ENCODE data around the gene CCSER1. TPM values are rescaled to one million over a fixed set of nuclear protein-coding genes. Genes with fewer than 3 reads are reported as not detected.

Gene CCSER1
- polyA plus RNA-seq, 1 experiment, result not detected

DNA sequence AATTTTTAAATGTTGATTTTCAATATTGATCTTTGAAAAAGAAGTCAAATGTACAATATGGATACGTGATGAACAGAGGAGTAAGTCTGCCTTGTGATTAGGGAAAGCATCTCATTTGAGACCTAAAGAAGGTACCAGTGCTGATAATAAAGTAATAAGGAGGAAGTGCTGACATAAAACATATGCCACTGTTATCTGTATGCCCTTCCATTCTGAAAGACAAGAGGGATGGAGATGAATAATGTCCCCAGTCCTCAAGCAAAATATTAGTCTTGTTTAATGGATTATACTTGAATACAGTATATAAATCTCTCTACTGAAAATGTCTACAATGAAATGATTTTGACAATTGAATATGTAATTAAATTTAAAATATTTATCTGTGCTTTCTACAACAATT is 58.2 kb downstream of the CCSER1 start:
- Histone ChIP-seq H3K27me3 (ENCODE audit: control insufficient read depth, insufficient read depth, low read length) (no peaks in the 10 kb centered on the region), H3K36me3 (ENCODE audit: control insufficient read depth, insufficient read depth, low read length) (no peaks in the 10 kb centered on the region), H3K4me3 (ENCODE audit: low read depth, low read length) (no peak overlapping the region)
- DNase-seq (ENCODE audit: low read depth), result no peak
- CTCF ChIA-PET, result no interaction called here
- TF ChIP-seq, protein P1, sequence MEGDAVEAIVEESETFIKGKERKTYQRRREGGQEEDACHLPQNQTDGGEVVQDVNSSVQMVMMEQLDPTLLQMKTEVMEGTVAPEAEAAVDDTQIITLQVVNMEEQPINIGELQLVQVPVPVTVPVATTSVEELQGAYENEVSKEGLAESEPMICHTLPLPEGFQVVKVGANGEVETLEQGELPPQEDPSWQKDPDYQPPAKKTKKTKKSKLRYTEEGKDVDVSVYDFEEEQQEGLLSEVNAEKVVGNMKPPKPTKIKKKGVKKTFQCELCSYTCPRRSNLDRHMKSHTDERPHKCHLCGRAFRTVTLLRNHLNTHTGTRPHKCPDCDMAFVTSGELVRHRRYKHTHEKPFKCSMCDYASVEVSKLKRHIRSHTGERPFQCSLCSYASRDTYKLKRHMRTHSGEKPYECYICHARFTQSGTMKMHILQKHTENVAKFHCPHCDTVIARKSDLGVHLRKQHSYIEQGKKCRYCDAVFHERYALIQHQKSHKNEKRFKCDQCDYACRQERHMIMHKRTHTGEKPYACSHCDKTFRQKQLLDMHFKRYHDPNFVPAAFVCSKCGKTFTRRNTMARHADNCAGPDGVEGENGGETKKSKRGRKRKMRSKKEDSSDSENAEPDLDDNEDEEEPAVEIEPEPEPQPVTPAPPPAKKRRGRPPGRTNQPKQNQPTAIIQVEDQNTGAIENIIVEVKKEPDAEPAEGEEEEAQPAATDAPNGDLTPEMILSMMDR (IDR thresholded peaks at IDR 0.05; ENCODE audit: insufficient read depth, low read depth, low read length), result no peak
- POLR2A ChIA-PET, result no interaction called here

DNA sequence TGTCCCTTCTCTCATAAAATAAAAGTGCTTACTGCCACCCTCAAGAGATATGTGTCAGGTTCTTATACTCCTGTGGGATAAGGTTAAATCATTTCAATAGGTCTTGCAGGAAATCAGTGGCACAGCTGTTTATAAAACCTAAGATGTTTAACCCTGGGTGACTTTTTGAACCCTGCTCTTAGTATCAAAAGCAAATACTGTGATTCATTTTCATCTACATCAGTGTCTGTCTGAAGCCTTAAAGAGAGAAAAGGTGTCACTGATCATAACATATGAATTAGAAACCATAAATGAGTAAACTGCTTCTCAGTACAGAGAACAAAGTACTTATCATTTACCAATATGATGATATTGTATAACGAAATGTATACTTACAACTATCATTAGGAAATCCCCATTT is 59.0 kb downstream of the CCSER1 start:
- no peaks in the 10 kb centered on the region for H3K27me3 ChIP-seq (ENCODE audit: control insufficient read depth, insufficient read depth, low read length)
- DNase-seq (ENCODE audit: low read depth), result no peak
- H3K4me3 ChIP-seq (ENCODE audit: low read depth, low read length), result no peak overlapping the region
- ChIA-PET POLR2A (no interaction called here), CTCF (no interaction called here)
- TF ChIP-seq, protein P1 (IDR thresholded peaks at IDR 0.05; ENCODE audit: insufficient read depth, low read depth, low read length), result no peak
- no peaks in the 10 kb centered on the region for H3K36me3 ChIP-seq (ENCODE audit: control insufficient read depth, insufficient read depth, low read length)

DNA sequence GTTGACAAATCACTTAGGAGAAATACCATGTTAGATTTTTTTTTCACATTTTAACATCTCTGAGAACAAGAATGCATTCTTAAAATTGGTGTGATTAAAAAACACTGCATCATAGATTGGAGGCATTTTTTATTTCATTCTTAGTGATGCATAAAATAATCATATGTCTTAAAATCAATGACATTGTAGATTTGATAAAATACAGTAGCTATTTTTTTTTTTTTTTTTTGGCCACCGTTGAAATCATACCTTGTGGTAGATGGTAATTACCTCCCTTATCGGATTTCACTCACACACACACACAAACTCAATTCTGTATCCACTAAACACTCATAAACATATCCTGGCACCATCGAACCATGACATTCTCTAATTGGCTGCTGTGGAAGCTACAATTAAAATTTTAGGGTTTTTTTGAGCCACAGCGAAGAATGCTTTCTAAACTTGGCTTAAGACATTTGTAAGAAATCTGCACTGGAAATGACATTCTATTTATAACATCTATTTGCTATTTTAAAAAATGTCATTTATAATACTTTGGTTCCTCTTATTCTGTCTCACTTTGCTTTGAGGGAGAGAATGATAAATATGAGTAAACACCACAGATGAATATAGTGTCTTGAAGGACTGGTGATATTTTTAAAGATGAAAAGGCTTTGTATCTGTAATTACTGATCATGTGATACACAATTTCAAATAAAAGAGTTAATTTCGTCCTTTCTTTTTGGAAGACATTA is 60.1 kb downstream of the CCSER1 start:
- POLR2A ChIA-PET, result no interaction called here

DNA sequence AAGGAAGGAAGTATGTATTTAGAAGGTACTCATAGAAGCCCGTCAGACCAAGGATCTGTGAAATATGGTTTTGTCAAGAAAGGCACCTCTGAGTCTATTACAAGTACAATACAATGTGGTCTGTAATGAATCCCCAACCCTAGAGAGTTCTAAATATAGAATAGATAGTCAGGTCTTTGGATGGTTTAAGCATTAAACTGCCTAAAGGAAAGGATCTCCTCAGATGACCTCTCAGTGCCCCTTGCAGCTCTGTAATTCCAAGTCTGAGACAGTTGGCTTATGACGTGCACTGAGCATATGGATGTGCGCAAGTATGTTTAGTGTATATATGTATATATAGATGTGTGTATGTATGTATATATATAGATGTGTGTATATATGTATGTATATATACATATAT is 62.0 kb downstream of the CCSER1 start:
- Histone ChIP-seq H3K27me3 (ENCODE audit: control insufficient read depth, insufficient read depth, low read length) (no peaks in the 10 kb centered on the region), H3K4me3 (ENCODE audit: low read depth, low read length) (no peak overlapping the region), H3K36me3 (ENCODE audit: control insufficient read depth, insufficient read depth, low read length) (no peaks in the 10 kb centered on the region)
- no peak for DNase-seq (ENCODE audit: low read depth)
- TF ChIP-seq, protein P1 (IDR thresholded peaks at IDR 0.05; ENCODE audit: insufficient read depth, low read depth, low read length), result no peak
- CTCF ChIA-PET, result no interaction called here
- POLR2A ChIA-PET, result no interaction called here

More for the DNA sequence above, 60.1 kb downstream of the CCSER1 start:
- Histone ChIP-seq H3K4me3 (ENCODE audit: low read depth, low read length) (no peak overlapping the region), H3K36me3 (ENCODE audit: control insufficient read depth, insufficient read depth, low read length) (no peaks in the 10 kb centered on the region), H3K27me3 (ENCODE audit: control insufficient read depth, insufficient read depth, low read length) (no peaks in the 10 kb centered on the region)
- TF ChIP-seq, protein P1 (IDR thresholded peaks at IDR 0.05; ENCODE audit: insufficient read depth, low read depth, low read length), result no peak
- no peak for DNase-seq (ENCODE audit: low read depth)
- CTCF ChIA-PET, result no interaction called here

DNA sequence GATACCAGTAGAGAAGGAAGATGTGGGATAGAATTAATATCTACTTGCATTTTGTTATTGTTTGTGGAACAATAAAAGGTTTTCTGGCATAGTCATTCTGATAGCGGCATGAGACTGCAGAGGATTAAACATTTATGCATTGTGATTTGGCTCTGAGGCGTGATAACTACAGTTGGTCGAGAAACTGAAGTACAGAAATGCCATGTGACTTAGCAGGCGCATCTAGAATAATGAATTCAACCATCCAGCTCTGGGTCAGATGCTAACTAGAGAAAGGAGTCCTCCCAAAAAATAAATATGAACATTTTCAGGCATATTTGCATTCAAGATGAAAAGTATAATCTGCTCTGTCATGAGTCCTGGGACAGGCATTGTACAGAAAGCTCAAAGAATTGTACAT is 62.8 kb downstream of the CCSER1 start:
- ChIA-PET POLR2A (no interaction called here), CTCF (no interaction called here)
- TF ChIP-seq, protein P1 (IDR thresholded peaks at IDR 0.05; ENCODE audit: insufficient read depth, low read depth, low read length), result no peak
- H3K4me3 ChIP-seq (ENCODE audit: low read depth, low read length), result no peak overlapping the region
- H3K36me3 ChIP-seq (ENCODE audit: control insufficient read depth, insufficient read depth, low read length), result no peaks in the 10 kb centered on the region
- no peak for DNase-seq (ENCODE audit: low read depth)
- no peaks in the 10 kb centered on the region for H3K27me3 ChIP-seq (ENCODE audit: control insufficient read depth, insufficient read depth, low read length)

All from BJ (cell line).